Measurements from ENCODE around the gene RNF169. TPM values are rescaled to one million over a fixed set of nuclear protein-coding genes. Genes with fewer than 3 reads are reported as not detected.
A peak's percentile ranks its signal among the peaks of the same experiment; 100 is the strongest.

Gene RNF169
- total and polyA plus RNA-seq, 4 donors = 4.4 to 34.8 (median 12.7) TPM

DNA sequence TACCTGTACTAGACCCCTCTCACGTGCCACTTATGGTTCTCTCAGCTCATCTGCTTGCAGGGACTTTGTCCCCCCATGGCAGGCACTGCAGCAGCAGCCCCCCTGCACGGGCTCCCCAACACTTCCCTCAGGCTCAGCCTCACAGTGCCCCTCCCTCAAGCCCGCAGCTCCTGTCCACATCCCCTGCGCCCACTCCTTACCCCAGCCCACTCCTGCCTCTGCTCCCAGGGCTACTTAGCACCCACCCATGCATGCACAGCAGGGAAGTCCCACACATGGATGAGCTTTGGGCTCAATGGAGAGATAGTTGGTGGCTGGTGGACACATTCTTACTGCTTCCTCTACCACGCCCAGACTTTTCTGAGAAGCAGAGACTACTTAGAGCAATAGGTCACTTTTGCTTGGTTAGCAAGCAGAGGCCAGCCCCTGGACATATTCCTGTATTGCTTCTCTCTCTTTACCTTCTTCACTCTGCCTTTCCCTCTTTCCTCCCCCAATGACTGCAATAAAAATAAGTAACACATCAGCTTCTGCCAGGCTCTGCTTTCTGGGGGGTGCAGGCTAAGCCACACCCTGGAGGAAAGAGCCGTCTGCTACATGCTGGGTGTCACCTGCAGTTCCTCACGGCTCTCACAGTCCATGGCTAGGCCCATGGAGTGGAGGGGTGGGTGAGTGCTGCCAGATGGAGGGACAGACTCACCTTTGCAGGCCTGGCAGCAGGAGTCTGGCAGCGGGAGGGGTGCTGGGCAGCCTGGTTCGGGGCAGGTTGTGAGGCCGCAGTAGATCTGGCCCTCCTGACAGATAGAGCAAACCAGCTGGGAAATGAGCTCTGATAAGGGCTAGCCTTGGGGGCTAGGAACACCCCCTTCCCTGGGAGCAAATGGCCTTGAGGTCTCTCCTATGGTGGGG, 40.8 kb upstream of the RNF169 start:
- ATAC-seq (ENCODE audit: insufficient read depth, low FRiP score) (no peak), DNase-seq (no peak)
- Histone ChIP-seq H3K4me3 (no peak overlapping the region), H3K9ac (ENCODE audit: insufficient read depth in 1 of 2, low read length in 2 of 2) (no peak overlapping the region), H3K9me3 (ENCODE audit: control insufficient read depth in 4 of 4, insufficient read depth in 3 of 4, low read length in 3 of 4) (no peaks in the 10 kb centered on the region), H3K27ac (ENCODE audit: low read depth in 1 of 2, low read length in 1 of 2) (no peak overlapping the region), H3K36me3 (ENCODE audit: control insufficient read depth in 4 of 4, insufficient read depth in 4 of 4, low read length in 4 of 4) (no peaks in the 10 kb centered on the region), H3K27me3 (ENCODE audit: control insufficient read depth in 3 of 3, insufficient read depth in 3 of 3, low read length in 2 of 3) (no peaks in the 10 kb centered on the region), H3K4me1 (ENCODE audit: control insufficient read depth in 5 of 5, insufficient read depth in 5 of 5, low read length in 5 of 5) (peaks cover 0 to 12% (median 6%) of the 10 kb centered on the region in 5 donors)
- TF ChIP-seq, protein P1, sequence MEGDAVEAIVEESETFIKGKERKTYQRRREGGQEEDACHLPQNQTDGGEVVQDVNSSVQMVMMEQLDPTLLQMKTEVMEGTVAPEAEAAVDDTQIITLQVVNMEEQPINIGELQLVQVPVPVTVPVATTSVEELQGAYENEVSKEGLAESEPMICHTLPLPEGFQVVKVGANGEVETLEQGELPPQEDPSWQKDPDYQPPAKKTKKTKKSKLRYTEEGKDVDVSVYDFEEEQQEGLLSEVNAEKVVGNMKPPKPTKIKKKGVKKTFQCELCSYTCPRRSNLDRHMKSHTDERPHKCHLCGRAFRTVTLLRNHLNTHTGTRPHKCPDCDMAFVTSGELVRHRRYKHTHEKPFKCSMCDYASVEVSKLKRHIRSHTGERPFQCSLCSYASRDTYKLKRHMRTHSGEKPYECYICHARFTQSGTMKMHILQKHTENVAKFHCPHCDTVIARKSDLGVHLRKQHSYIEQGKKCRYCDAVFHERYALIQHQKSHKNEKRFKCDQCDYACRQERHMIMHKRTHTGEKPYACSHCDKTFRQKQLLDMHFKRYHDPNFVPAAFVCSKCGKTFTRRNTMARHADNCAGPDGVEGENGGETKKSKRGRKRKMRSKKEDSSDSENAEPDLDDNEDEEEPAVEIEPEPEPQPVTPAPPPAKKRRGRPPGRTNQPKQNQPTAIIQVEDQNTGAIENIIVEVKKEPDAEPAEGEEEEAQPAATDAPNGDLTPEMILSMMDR (IDR thresholded peaks at IDR 0.05; ENCODE audit: control extremely low read depth, extremely low read depth) = no peak
- 84 to 85% methylated on average over 10 of the region's 10 CpGs for WGBS, 2 donors

DNA sequence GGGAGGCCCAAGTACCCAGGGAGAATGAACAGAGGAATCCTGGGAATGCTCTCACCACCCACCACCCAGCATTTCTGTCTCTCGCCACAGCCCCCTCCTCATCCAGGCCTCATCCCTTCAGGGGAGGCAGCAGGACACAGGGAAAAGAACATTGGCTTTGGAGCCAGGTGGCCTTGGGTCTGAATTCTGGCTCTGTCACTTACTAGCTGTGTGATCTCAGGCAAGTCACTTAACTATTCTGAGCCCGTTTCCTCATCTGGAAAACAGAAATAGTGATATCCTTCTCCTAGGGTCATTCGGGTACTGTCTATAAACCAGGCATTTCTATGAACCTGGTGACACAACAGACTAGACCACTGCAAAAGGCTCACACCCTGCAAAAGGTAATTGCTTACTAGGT, 39.5 kb upstream of the RNF169 start:
- Histone ChIP-seq H3K27ac (ENCODE audit: low read depth in 1 of 2, low read length in 1 of 2) (no peak overlapping the region), H3K4me1 (ENCODE audit: control insufficient read depth in 5 of 5, insufficient read depth in 5 of 5, low read length in 5 of 5) (peaks cover 0 to 12% (median 6%) of the 10 kb centered on the region in 5 donors), H3K36me3 (ENCODE audit: control insufficient read depth in 4 of 4, insufficient read depth in 4 of 4, low read length in 4 of 4) (no peaks in the 10 kb centered on the region), H3K27me3 (ENCODE audit: control insufficient read depth in 3 of 3, insufficient read depth in 3 of 3, low read length in 2 of 3) (no peaks in the 10 kb centered on the region), H3K9ac (ENCODE audit: insufficient read depth in 1 of 2, low read length in 2 of 2) (no peak overlapping the region), H3K9me3 (ENCODE audit: control insufficient read depth in 4 of 4, insufficient read depth in 3 of 4, low read length in 3 of 4) (no peaks in the 10 kb centered on the region), H3K4me3 (no peak overlapping the region)
- DNase-seq (no peak), ATAC-seq (ENCODE audit: insufficient read depth, low FRiP score) (no peak)
- WGBS, 2 donors = 64 to 74% methylated on average over 3 of the region's 3 CpGs
- TF ChIP-seq, protein P1 (IDR thresholded peaks at IDR 0.05; ENCODE audit: control extremely low read depth, extremely low read depth) = no peak

DNA sequence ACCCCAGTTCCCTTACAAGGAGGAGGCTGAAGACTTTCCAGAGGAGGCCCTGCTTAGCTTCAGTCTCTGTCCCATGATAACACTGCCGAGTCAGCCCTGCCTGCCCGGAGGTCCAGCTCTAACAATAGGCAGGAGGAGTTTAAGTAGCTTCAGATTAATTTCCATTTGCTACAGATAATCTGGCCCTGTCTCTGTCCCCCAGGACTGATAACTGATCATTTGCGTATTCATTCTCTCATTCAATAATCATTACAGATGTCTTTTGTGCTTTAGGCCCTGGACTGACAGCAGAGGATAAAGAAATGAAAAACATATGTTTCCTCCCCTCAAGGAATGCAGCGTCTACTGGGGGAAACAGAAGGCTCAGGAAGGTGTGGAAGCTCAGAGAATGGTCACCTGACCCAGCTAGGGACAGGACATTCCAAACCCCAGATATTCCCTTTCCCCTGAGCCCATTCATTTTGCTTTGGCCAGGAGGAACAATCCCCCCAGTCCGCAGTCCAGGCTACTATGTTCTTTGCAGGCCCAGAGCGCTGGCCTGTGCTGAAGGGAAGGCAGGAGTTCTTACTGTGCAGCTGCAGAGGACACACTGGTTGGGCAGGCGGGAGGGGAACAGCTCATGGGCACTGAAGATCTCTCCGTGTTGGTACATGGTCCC, 38.2 kb upstream of the RNF169 start:
- H3K4me1 ChIP-seq (ENCODE audit: control insufficient read depth in 5 of 5, insufficient read depth in 5 of 5, low read length in 5 of 5) = peaks cover 0 to 12% (median 6%) of the 10 kb centered on the region in 5 donors
- ATAC-seq (ENCODE audit: insufficient read depth, low FRiP score) = no peak
- H3K4me3 ChIP-seq = no peak overlapping the region
- H3K27me3 ChIP-seq (ENCODE audit: control insufficient read depth in 3 of 3, insufficient read depth in 3 of 3, low read length in 2 of 3) = no peaks in the 10 kb centered on the region
- DNase-seq = peak in 2 of 3 donors; percentile 33 to 54
- WGBS, 2 donors = 67 to 68% methylated on average over 8 of the region's 8 CpGs
- H3K36me3 ChIP-seq (ENCODE audit: control insufficient read depth in 4 of 4, insufficient read depth in 4 of 4, low read length in 4 of 4) = no peaks in the 10 kb centered on the region
- no peak overlapping the region for H3K9ac ChIP-seq (ENCODE audit: insufficient read depth in 1 of 2, low read length in 2 of 2)
- no peak overlapping the region for H3K27ac ChIP-seq (ENCODE audit: low read depth in 1 of 2, low read length in 1 of 2)
- TF ChIP-seq, protein P1 (IDR thresholded peaks at IDR 0.05; ENCODE audit: control extremely low read depth, extremely low read depth) = no peak
- H3K9me3 ChIP-seq (ENCODE audit: control insufficient read depth in 4 of 4, insufficient read depth in 3 of 4, low read length in 3 of 4) = no peaks in the 10 kb centered on the region
